Subcutaneous abdominal adipose tissue (tissue), 5 donors: ENCODE data around the gene MTMR2.
A peak's percentile ranks its signal among the peaks of the same experiment; 100 is the strongest.
"Not testable (repeated sequence)": the region's sequence is repeated elsewhere in the genome, so short reads cannot be mapped to it uniquely, and the experiment has no call there.

Source experiments
- H3K27ac ChIP-seq: one replicate; pipeline ENCODE4 v1.7.0; 2013; ENCODE audit warnings: low read depth, mild to moderate bottlenecking, inconsistent platforms, low read length, moderate library complexity
- H3K27me3 ChIP-seq, 5 donors: one replicate each; pipeline ENCODE4 v1.7.0; 2013; ENCODE audit warnings: low read length in 5 of 5, inconsistent platforms in 1 of 5; ENCODE audit not compliant: control insufficient read depth in 5 of 5, insufficient read depth in 4 of 5
- H3K36me3 ChIP-seq, 5 donors: one replicate each; pipeline ENCODE4 v1.7.0; 2013; ENCODE audit warnings: low read length in 5 of 5; ENCODE audit not compliant: control insufficient read depth in 5 of 5, insufficient read depth in 5 of 5
- H3K4me1 ChIP-seq, 5 donors: one replicate each; pipeline ENCODE4 v1.7.0; 2013; ENCODE audit warnings: low read length in 5 of 5, mild to moderate bottlenecking in 3 of 5, moderate library complexity in 1 of 5; ENCODE audit not compliant: control insufficient read depth in 5 of 5, insufficient read depth in 5 of 5
- H3K4me3 ChIP-seq, 5 donors: one replicate each; pipeline ENCODE4 v1.7.0; 2013; ENCODE audit warnings: low read length in 5 of 5, low read depth in 1 of 5
- H3K9ac ChIP-seq, 5 donors: one replicate each; pipeline ENCODE4 v1.7.0; 2013; ENCODE audit warnings: low read length in 5 of 5, mild to moderate bottlenecking in 4 of 5, moderate library complexity in 3 of 5
- H3K9me3 ChIP-seq, 5 donors: one replicate each; pipeline ENCODE4 v1.7.0; 2013; ENCODE audit warnings: low read length in 5 of 5; ENCODE audit not compliant: control insufficient read depth in 5 of 5
- donor health status: healthy.
- donor health status: healthy.
- donor health status: healthy.
- donor health status: healthy.
- donor health status: healthy.

Gene MTMR2

GRCh38 chr11:95891423-95892170 lies 32.3 kb downstream of the MTMR2 start:
- Histone ChIP-seq H3K9ac (no peak overlapping the region), H3K36me3 (peaks cover 0 to 14% (median 7%) of the 10 kb centered on the region in 5 donors), H3K27ac (no peak overlapping the region), H3K4me1 (peaks cover 0 to 10% (median 4%) of the 10 kb centered on the region in 5 donors), H3K27me3 (no peaks in the 10 kb centered on the region), H3K9me3 (no peaks in the 10 kb centered on the region), H3K4me3 (no peak overlapping the region)

GRCh38 chr11:95888852-95889251 lies 35.1 kb downstream of the MTMR2 start:
- peaks cover 0 to 10% (median 3%) of the 10 kb centered on the region in 5 donors for H3K4me1 ChIP-seq
- no peak overlapping the region for H3K27ac ChIP-seq
- H3K9ac ChIP-seq: no peak overlapping the region
- H3K36me3 ChIP-seq: peaks cover 6 to 20% (median 14%) of the 10 kb centered on the region in 5 donors
- no peaks in the 10 kb centered on the region for H3K27me3 ChIP-seq
- no peak overlapping the region for H3K4me3 ChIP-seq
- no peaks in the 10 kb centered on the region for H3K9me3 ChIP-seq

- no peaks in the 10 kb centered on the region for H3K27me3 ChIP-seq
- H3K27ac ChIP-seq: no peak overlapping the region
- H3K9ac ChIP-seq: no peak overlapping the region
- H3K36me3 ChIP-seq: peaks cover 6 to 20% (median 14%) of the 10 kb centered on the region in 5 donors
- H3K4me1 ChIP-seq: peaks cover 0 to 10% (median 3%) of the 10 kb centered on the region in 5 donors
- no peaks in the 10 kb centered on the region for H3K9me3 ChIP-seq
- H3K4me3 ChIP-seq: no peak overlapping the region
Measured at GRCh38 chr11:95888439-95888838, 35.5 kb downstream of the MTMR2 start.

- Histone ChIP-seq H3K36me3 (peaks cover 6 to 25% (median 14%) of the 10 kb centered on the region in 5 donors), H3K9ac (no peak overlapping the region), H3K27ac (no peak overlapping the region), H3K27me3 (no peaks in the 10 kb centered on the region), H3K4me1 (peaks cover 0 to 6% (median 0%) of the 10 kb centered on the region in 5 donors), H3K4me3 (no peak overlapping the region), H3K9me3 (no peaks in the 10 kb centered on the region)
Measured at GRCh38 chr11:95886462-95886861, 37.4 kb downstream of the MTMR2 start.

- Histone ChIP-seq H3K27me3 (no peaks in the 10 kb centered on the region), H3K4me3 (no peak overlapping the region), H3K4me1 (peaks cover 0 to 6% (median 0%) of the 10 kb centered on the region in 5 donors), H3K9ac (no peak overlapping the region), H3K36me3 (peaks cover 6 to 26% (median 16%) of the 10 kb centered on the region in 5 donors), H3K9me3 (no peaks in the 10 kb centered on the region), H3K27ac (peak overlapping the region; percentile 24)
Measured at GRCh38 chr11:95884802-95885201, 39.1 kb downstream of the MTMR2 start.

GRCh38 chr11:95884376-95884775 lies 39.5 kb downstream of the MTMR2 start:
- Histone ChIP-seq H3K4me3 (no peak overlapping the region), H3K27ac (peak overlapping the region; percentile 32), H3K9ac (no peak overlapping the region), H3K9me3 (no peaks in the 10 kb centered on the region), H3K36me3 (peaks cover 6 to 26% (median 16%) of the 10 kb centered on the region in 5 donors), H3K4me1 (peaks cover 0 to 6% (median 0%) of the 10 kb centered on the region in 5 donors), H3K27me3 (no peaks in the 10 kb centered on the region)

- Histone ChIP-seq H3K9ac (no peak overlapping the region), H3K4me1 (peaks cover 0 to 6% (median 0%) of the 10 kb centered on the region in 5 donors), H3K27me3 (no peaks in the 10 kb centered on the region), H3K4me3 (no peak overlapping the region), H3K27ac (peak overlapping the region; percentile 32), H3K36me3 (peaks cover 6 to 31% (median 20%) of the 10 kb centered on the region in 5 donors), H3K9me3 (no peaks in the 10 kb centered on the region)
Measured at GRCh38 chr11:95883381-95883780, 40.5 kb downstream of the MTMR2 start.

GRCh38 chr11:95877291-95877690 lies 46.6 kb downstream of the MTMR2 start:
- no peaks in the 10 kb centered on the region for H3K4me1 ChIP-seq
- no peaks in the 10 kb centered on the region for H3K27me3 ChIP-seq
- H3K9ac ChIP-seq: no peak overlapping the region
- no peaks in the 10 kb centered on the region for H3K9me3 ChIP-seq
- H3K27ac ChIP-seq: no peak overlapping the region
- no peak overlapping the region for H3K4me3 ChIP-seq
- peaks cover 0 to 11% (median 5%) of the 10 kb centered on the region in 5 donors for H3K36me3 ChIP-seq

GRCh38 chr11:95870877-95871276 lies 53.0 kb downstream of the MTMR2 start:
- H3K9me3 ChIP-seq, H3K36me3 ChIP-seq, H3K27me3 ChIP-seq, H3K27ac ChIP-seq, H3K9ac ChIP-seq, H3K4me3 ChIP-seq, H3K4me1 ChIP-seq: not testable (repeated sequence)

GRCh38 chr11:95867105-95867504 lies 56.8 kb downstream of the MTMR2 start:
- Histone ChIP-seq H3K4me3 (no peak overlapping the region), H3K36me3 (peaks cover 8 to 21% (median 13%) of the 10 kb centered on the region in 5 donors), H3K9ac (no peak overlapping the region), H3K27me3 (no peaks in the 10 kb centered on the region), H3K9me3 (no peaks in the 10 kb centered on the region), H3K27ac (no peak overlapping the region), H3K4me1 (no peaks in the 10 kb centered on the region)
